NCI-H2107 treated with DMSO at 0.1 percent for 48 hours (cell line): ENCODE data around the gene GPR179.

Experiments
- DNase-seq: peaks from one replicate; lab custom pipeline; 2025; ENCODE audit not compliant: unreplicated experiment; lab: John Stamatoyannopoulos, UW

Gene GPR179, protein sequence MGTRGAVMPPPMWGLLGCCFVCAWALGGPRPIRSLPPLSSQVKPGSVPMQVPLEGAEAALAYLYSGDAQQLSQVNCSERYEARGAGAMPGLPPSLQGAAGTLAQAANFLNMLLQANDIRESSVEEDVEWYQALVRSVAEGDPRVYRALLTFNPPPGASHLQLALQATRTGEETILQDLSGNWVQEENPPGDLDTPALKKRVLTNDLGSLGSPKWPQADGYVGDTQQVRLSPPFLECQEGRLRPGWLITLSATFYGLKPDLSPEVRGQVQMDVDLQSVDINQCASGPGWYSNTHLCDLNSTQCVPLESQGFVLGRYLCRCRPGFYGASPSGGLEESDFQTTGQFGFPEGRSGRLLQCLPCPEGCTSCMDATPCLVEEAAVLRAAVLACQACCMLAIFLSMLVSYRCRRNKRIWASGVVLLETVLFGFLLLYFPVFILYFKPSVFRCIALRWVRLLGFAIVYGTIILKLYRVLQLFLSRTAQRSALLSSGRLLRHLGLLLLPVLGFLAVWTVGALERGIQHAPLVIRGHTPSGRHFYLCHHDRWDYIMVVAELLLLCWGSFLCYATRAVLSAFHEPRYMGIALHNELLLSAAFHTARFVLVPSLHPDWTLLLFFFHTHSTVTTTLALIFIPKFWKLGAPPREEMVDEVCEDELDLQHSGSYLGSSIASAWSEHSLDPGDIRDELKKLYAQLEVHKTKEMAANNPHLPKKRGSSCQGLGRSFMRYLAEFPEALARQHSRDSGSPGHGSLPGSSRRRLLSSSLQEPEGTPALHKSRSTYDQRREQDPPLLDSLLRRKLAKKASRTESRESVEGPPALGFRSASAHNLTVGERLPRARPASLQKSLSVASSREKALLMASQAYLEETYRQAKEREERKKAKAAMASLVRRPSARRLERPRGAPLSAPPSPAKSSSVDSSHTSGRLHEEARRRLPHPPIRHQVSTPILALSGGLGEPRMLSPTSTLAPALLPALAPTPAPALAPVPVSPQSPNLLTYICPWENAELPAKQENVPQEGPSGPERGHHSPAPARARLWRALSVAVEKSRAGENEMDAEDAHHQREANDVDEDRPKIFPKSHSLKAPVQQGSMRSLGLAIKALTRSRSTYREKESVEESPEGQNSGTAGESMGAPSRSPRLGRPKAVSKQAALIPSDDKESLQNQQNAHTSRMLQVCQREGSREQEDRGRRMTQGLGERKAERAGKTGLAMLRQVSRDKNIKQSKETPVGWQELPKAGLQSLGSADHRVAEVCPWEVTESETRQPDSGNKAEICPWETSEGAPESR (N-terminal part only)

DNA sequence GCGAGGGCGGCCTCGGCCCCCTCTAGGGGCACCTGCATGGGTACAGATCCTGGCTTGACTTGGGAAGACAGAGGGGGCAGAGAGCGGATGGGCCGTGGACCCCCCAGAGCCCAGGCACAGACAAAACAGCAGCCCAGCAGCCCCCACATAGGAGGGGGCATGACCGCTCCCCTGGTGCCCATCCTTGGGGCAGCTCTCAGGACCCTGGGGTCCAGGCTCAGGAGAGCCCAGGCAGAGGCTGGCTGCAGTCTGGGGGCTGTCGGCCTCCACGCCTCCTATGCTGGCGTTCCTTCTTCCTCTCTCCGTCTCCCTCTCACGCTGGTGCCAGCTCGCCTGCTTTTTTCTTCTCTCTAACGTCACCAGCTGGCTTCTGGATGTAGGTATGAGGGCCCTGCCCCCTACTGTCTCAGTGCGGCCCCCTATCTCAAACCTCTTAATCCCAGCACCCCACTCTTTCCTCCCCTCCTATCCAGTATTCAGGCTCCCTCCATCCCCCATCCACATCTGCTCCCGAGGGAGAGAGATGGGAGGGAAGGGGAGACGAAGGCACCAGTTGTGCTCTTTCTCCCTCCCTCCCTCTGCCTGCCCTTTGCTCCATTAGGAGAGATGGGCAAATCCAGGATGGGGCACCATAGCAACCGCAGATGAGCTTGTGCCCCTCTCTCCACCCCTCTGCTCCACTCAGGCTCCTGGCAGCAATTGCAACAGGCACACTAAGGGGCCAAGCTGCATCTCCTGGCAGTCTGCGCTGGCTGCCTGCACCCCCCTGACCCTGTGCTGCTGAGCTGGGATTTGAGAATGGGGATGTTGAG is at the start of gene GPR179:
Gene GPR179, minus strand, starts transcription at position 349 of the 812 bp plus-strand sequence. Its CDS starts 167 bp downstream, at position 182.
- DNase-seq, result no peak

- DNase-seq, result no peak
Measured at GRCh38 chr17:38379448-38379847, 35.7 kb upstream of the GPR179 start.

DNA sequence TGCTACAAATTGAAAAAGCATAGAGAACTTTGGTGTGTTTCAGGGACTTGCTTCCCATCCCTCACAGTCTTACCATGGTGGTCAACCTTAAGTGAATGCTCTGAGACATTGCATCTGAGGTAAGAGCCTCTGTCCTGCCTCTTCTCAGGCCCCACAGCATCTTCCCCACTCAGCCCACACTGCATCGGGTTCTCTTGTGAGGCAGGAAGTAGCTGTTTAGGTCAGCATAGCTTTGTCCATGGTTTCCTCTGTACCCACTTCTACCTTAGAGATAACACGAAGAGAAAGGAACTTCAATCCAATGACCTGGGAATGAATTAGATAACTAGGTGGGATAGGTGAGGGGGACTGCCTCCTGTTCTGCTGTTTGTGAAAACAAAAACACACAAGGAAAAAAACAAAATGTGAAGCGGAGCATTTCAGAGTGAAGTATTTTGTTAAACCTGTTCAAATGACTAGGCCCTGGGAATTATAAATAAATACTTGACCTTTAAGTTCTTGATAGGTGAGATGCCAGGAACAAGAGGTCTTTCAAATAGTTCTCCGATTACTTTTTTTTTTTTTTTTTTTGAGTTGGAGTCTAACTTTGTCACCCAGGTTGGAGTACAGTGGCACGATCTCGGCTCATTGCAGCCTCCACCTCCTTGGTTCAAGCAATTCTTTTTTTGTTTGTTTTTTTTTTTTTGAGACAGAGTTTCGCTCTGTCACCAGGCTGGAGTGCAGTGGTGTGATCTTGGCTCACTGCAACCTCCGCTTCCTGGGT is 25.5 kb upstream of the GPR179 start:
- DNase-seq, result no peak

DNA sequence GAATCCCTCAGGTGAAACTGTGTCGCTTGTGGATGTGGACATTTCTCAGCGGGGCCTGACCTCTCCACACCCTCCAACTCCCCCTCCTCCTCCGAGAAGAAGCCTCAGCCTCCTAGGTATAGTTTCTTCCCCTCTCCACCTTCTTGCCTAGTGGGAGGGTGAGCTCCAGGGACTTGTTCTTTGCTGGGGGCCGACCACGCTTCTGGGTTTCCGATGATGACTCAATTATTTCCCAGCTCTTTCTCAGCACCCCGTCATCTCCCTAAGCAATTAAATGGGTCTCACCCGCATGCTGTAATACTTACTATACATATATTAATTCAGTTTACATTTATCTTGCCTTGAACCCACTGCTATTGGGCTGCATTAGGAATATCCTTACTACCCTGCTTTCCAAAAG is 21.0 kb upstream of the GPR179 start:
- DNase-seq, result no peak

GRCh38 chr17:38363016-38363415 is 19.3 kb upstream of the GPR179 start:
- no peak for DNase-seq

DNA sequence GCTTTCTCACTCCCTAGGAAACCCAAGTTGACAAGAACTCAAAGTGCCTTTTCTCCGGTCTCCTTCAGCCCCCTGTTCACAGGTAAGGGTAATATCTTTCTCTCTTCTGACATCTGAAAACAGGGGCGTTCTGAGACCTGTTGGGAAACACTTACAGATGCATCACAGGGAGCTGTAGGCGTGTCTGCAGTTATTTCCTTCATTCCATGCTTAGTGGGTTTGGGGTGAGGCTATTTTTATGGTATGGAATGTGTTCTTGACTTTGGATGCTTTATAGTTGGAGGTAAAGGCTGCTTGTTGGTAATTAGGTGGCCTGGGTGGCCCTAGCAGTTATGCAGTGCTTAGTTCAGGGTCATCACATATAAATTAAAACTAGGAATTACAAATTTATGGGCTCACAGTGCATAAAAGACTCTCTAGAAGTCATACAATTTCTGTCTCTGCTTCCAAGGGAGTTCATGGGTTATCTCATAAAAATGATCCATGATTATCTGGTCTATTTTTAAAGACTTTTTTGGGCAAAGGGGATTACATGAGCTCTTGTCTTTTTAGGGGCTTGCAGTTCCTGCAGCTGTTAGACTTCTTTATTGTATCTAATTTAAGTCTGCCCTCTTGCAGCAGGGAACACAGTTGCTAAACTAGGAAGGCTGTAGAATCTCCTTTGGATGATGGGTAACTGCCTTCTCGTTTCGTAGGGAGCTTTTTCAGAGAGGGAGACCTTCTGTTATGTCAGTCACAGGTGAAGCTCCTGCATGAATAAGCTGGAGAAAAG is 18.1 kb upstream of the GPR179 start:
- no peak for DNase-seq

- no peak for DNase-seq
Measured at GRCh38 chr17:38358586-38359513, 15.1 kb upstream of the GPR179 start.

DNA sequence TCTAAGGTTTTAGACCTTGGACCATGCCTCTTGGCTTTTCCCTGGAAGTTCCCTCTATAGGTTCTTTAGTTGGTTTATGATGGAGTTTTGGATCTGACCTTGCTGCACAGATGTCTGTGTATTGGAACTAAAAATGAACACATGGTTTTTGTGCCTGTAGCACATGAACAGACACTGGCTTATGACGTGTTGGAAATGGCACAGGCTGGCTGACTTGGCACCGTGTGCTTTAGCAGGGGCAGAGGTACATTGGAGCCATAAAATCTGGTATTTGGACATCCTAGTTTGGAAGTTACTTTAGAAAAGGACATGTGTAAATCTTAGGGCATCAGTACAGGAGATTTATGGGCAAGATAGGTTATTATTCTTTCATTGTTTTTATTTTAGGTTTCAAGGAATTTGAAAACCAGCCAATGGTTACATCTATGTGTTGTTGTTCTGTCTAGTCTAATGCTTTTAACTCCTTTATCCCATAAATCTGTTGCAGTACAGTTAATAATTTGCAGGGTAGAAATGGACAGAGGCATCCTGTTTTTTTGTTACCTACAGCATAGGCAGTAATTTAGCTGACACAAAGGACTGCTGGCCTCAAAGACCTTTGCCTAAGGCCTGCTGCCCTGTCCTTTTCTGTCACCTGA is 13.8 kb upstream of the GPR179 start:
- no peak for DNase-seq

GRCh38 chr17:38355251-38355650 is 11.5 kb upstream of the GPR179 start:
- no peak for DNase-seq

DNA sequence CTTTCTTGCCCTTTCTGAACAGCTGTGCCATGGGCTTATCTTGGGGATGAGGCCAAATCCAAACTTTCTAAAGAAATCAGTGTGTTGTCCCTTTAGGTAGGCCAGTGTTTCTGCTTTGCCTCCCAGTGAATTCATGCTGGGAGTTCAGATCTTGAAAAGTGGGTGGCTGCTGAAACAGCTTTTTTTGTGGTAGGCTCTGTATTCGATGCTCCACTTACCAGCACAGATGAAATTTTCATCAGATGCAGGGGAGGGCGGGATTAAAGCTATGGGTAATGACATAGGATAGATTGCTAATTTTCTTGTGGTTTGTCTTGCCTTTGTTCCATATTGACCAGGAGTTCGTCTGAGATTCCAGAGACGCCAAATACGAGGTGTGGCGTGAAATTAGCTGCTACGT is 10.7 kb upstream of the GPR179 start:
- DNase-seq, result no peak

GRCh38 chr17:38353668-38354067 is 9.9 kb upstream of the GPR179 start:
- no peak for DNase-seq

- DNase-seq, result no peak
Measured at GRCh38 chr17:38353086-38353604, 9.4 kb upstream of the GPR179 start.

DNA sequence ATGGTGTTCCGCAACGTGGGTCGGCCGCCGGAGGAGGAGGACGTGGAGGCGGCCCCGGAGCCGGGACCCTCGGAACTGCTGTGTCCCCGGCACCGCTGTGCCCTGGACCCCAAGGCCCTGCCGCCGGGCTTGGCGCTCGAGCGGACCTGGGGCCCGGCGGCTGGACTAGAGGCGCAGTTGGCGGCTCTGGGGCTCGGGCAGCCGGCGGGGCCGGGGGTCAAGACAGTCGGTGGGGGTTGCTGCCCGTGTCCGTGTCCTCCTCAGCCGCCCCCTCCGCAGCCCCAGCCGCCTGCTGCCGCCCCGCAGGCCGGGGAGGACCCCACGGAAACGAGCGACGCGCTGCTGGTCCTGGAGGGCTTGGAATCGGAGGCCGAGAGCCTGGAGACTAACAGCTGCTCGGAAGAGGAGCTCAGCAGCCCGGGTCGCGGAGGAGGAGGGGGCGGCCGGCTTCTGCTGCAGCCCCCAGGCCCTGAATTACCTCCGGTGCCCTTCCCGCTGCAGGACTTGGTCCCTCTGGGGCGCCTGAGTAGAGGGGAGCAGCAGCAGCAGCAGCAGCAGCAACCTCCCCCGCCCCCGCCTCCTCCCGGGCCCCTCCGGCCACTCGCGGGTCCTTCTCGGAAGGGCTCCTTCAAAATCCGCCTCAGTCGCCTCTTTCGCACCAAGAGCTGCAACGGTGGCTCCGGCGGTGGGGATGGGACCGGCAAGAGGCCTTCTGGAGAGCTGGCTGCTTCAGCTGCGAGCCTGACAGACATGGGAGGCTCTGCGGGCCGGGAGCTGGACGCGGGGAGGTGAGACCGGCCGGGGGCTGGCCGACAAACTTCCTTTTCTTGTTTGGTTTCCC is 8.7 kb upstream of the GPR179 start:
- DNase-seq, result no peak

- peak; percentile 92 for DNase-seq
Measured at GRCh38 chr17:38351412-38352222, 7.9 kb upstream of the GPR179 start, which contains the start of gene SOCS7. SOCS7 (plus strand) TSS chr17:38351844; CDS start chr17:38352053, 209 bp downstream.

GRCh38 chr17:38350035-38350434 is 6.3 kb upstream of the GPR179 start:
- DNase-seq, result no peak
